DND-41 (cell line): ENCODE data around the gene ACAT1.
"Not testable (repeated sequence)": the region's sequence is repeated elsewhere in the genome, so short reads cannot be mapped to it uniquely, and the experiment has no call there.

Experiments
- ATAC-seq: fragments of 200-7000 bp; cut with Tn5 transposase; 3 replicates; pipeline ENCODE4 v1.9.1; 2021; ENCODE audit warnings: low read depth; ENCODE audit not compliant: insufficient read depth
- DNase-seq: peaks from one replicate; pipeline ENCODE4 v3.0.0-alpha.2; 2020
- H2AFZ ChIP-seq: 2 replicates; pipeline ENCODE4 v1.6.0; 2012; ENCODE audit warnings: low read depth, low read length
- H3K27ac ChIP-seq: 2 replicates; pipeline ENCODE4 v1.5.1; 2012; ENCODE audit warnings: low read length, inconsistent platforms
- H3K27me3 ChIP-seq: fragments of 200-600 bp; sonication (generic); 2 replicates; pipeline ENCODE4 v1.6.0; 2012; ENCODE audit warnings: low read length, mild to moderate bottlenecking, inconsistent platforms; ENCODE audit not compliant: insufficient read depth, poor library complexity
- H3K36me3 ChIP-seq: 2 replicates; pipeline ENCODE4 v1.5.1; 2012; ENCODE audit warnings: low read length, inconsistent platforms; ENCODE audit not compliant: insufficient read depth
- H3K4me1 ChIP-seq: 2 replicates; pipeline ENCODE4 v1.5.1; 2012; ENCODE audit warnings: mild to moderate bottlenecking, low read length; ENCODE audit not compliant: insufficient read depth
- H3K4me2 ChIP-seq: 2 replicates; pipeline ENCODE4 v1.6.0; 2012; ENCODE audit warnings: mild to moderate bottlenecking, moderate library complexity, low read length, inconsistent platforms; ENCODE audit not compliant: insufficient read depth
- H3K4me3 ChIP-seq, 2 experiments: fragments of 200-600 bp in 1 of 2; shearing (Covaris generic) in 1 of 2; 2 replicates each; pipeline ENCODE4 v1.5.1; 2012 to 2016; ENCODE audit warnings: inconsistent platforms in 2 of 2, low read length in 2 of 2, mild to moderate bottlenecking in 2 of 2, low read depth in 1 of 2, moderate library complexity in 1 of 2
- H3K79me2 ChIP-seq: 2 replicates; pipeline ENCODE4 v1.6.0; 2012; ENCODE audit warnings: low read length, inconsistent platforms; ENCODE audit not compliant: insufficient read depth
- H3K9ac ChIP-seq: 2 replicates; pipeline ENCODE4 v1.6.0; 2012; ENCODE audit warnings: low read depth, mild to moderate bottlenecking, inconsistent platforms, low read length, moderate library complexity
- H3K9me3 ChIP-seq: 2 replicates; pipeline ENCODE4 v1.5.1; 2012; ENCODE audit warnings: low read length, moderate library complexity, mild to moderate bottlenecking, inconsistent platforms; ENCODE audit not compliant: insufficient read depth, severe bottlenecking
- H4K20me1 ChIP-seq: 2 replicates; pipeline ENCODE4 v1.6.0; 2012; ENCODE audit warnings: low read length; ENCODE audit not compliant: insufficient read depth
- CTCF ChIP-seq: IDR thresholded peaks from 2 replicates; pipeline ENCODE4 v1.5.1; 2012; ENCODE audit warnings: borderline replicate concordance, low read length, moderate library complexity, mild to moderate bottlenecking; ENCODE audit not compliant: poor library complexity, severe bottlenecking; ENCODE audit errors: extremely low read depth
- EZH2 ChIP-seq: IDR thresholded peaks from 3 replicates; pipeline ENCODE4 v1.6.1; 2012; ENCODE audit warnings: borderline replicate concordance, low read depth, mild to moderate bottlenecking, moderate library complexity, low read length, inconsistent platforms; ENCODE audit not compliant: severe bottlenecking

ACAT1 gene

GRCh38 chr11:108117746-108118371 is 3.5 kb upstream of the ACAT1 start:
- no peak overlapping the region for H3K4me2 ChIP-seq
- peaks cover 9% of the 10 kb centered on the region for H3K79me2 ChIP-seq
- ATAC-seq (no peak), DNase-seq (no peak)
- no peaks in the 10 kb centered on the region for H3K9me3 ChIP-seq
- H2AFZ ChIP-seq, result no peak overlapping the region
- H3K4me1 ChIP-seq, result peaks cover 17% of the 10 kb centered on the region
- no peak overlapping the region for H3K27ac ChIP-seq
- H3K4me3 ChIP-seq, result no peak overlapping the region
- H3K9ac ChIP-seq, result no peak overlapping the region
- H3K36me3 ChIP-seq, result no peaks in the 10 kb centered on the region
- no peaks in the 10 kb centered on the region for H3K27me3 ChIP-seq
- TF ChIP-seq EZH2, result no peak
- peak; percentile 66 for TF ChIP-seq CTCF
- no peaks in the 10 kb centered on the region; the same call in 1 of the 2 replicates for H4K20me1 ChIP-seq

GRCh38 chr11:108120936-108121273 is 462 bp upstream of the ACAT1 start:
- not testable (repeated sequence) for DNase-seq, H3K27ac ChIP-seq, H4K20me1 ChIP-seq, ATAC-seq, H3K9me3 ChIP-seq, H3K27me3 ChIP-seq, H3K36me3 ChIP-seq
- peak overlapping the region; percentile 81 for H3K4me2 ChIP-seq
- peak overlapping the region in 1 of 2 experiments; percentile 69; a peak in 3 of 4 replicates for H3K4me3 ChIP-seq
- H2AFZ ChIP-seq, result peak overlapping the region; percentile 69; the same call in 1 of the 2 replicates
- peak overlapping the region; percentile 73 for H3K9ac ChIP-seq
- peaks cover 24% of the 10 kb centered on the region for H3K79me2 ChIP-seq
- peaks cover 35% of the 10 kb centered on the region for H3K4me1 ChIP-seq

- H3K9ac ChIP-seq, result peak overlapping the region; percentile 73
- no peaks in the 10 kb centered on the region for H3K9me3 ChIP-seq
- H3K4me1 ChIP-seq, result peaks cover 35% of the 10 kb centered on the region
- H3K36me3 ChIP-seq, result no peaks in the 10 kb centered on the region
- TF ChIP-seq CTCF (no peak), EZH2 (no peak)
- DNase-seq, result no peak
- peak overlapping the region; percentile 67 for H3K27ac ChIP-seq
- H4K20me1 ChIP-seq, result no peaks in the 10 kb centered on the region
- H3K79me2 ChIP-seq, result peaks cover 29% of the 10 kb centered on the region
- H3K27me3 ChIP-seq, result no peaks in the 10 kb centered on the region
- peak overlapping the region; percentile 79 for H2AFZ ChIP-seq
- ATAC-seq, result no peak
- H3K4me2 ChIP-seq, result peak overlapping the region; percentile 81
- peak overlapping the region; percentile 54 to 69 for H3K4me3 ChIP-seq
These were observed 830 bp downstream of the ACAT1 start for GRCh38 chr11:108122166-108122628.

GRCh38 chr11:108125096-108125495 is 3.7 kb downstream of the ACAT1 start:
- H3K79me2 ChIP-seq, result peaks cover 35% of the 10 kb centered on the region

More at GRCh38 chr11:108125096-108125495, 3.7 kb downstream of the ACAT1 start:
- Histone ChIP-seq H3K4me1 (peaks cover 35% of the 10 kb centered on the region), H2AFZ (no peak overlapping the region), H3K4me2 (no peak overlapping the region), H3K4me3 (no peak overlapping the region), H4K20me1 (no peaks in the 10 kb centered on the region), H3K9me3 (no peaks in the 10 kb centered on the region), H3K27me3 (no peaks in the 10 kb centered on the region), H3K9ac (no peak overlapping the region), H3K36me3 (no peaks in the 10 kb centered on the region), H3K27ac (no peak overlapping the region)
- DNase-seq (no peak), ATAC-seq (no peak)
- TF ChIP-seq CTCF (no peak), EZH2 (no peak)
